ENCODE measurements around the gene DEXI. TPM values are rescaled to one million over a fixed set of nuclear protein-coding genes. Genes with fewer than 3 reads are reported as not detected.
"Not testable (repeated sequence)": the region's sequence is repeated elsewhere in the genome, so short reads cannot be mapped to it uniquely, and the experiment has no call there.

DEXI gene
- total RNA-seq, 1 donor = 40.2 TPM

- TF ChIP-seq CTCF (IDR thresholded peaks at IDR 0.05; ENCODE audit: insufficient read depth, low read depth, low read length) = no peak
- no peak overlapping the region for H3K4me3 ChIP-seq (ENCODE audit: low read depth, low read length)
- DNase-seq (ENCODE audit: low read depth) = no peak
Measured at GRCh38 chr16:10970065-10970464, 27.8 kb upstream of the DEXI start.

GRCh38 chr16:10969615-10970014 is 27.3 kb upstream of the DEXI start:
- DNase-seq (ENCODE audit: low read depth) = no peak
- H3K4me3 ChIP-seq (ENCODE audit: low read depth, low read length) = no peak overlapping the region

GRCh38 chr16:10968498-10968897 is 26.2 kb upstream of the DEXI start:
- DNase-seq (ENCODE audit: low read depth) = no peak
- no peak for TF ChIP-seq CTCF (IDR thresholded peaks at IDR 0.05; ENCODE audit: insufficient read depth, low read depth, low read length)
- no peak overlapping the region for H3K4me3 ChIP-seq (ENCODE audit: low read depth, low read length)

More at GRCh38 chr16:10969615-10970014, 27.3 kb upstream of the DEXI start:
- TF ChIP-seq CTCF (IDR thresholded peaks at IDR 0.05; ENCODE audit: insufficient read depth, low read depth, low read length) = no peak

- no peak for DNase-seq (ENCODE audit: low read depth)
- no peak overlapping the region for H3K4me3 ChIP-seq (ENCODE audit: low read depth, low read length)
- TF ChIP-seq CTCF (IDR thresholded peaks at IDR 0.05; ENCODE audit: insufficient read depth, low read depth, low read length) = no peak
Measured at GRCh38 chr16:10967986-10968385, 25.7 kb upstream of the DEXI start.

- not testable (repeated sequence) for DNase-seq (ENCODE audit: low read depth); H3K4me3 ChIP-seq (ENCODE audit: low read depth, low read length)
Measured at GRCh38 chr16:10966559-10966958, 24.3 kb upstream of the DEXI start.

GRCh38 chr16:10966129-10966528 is 23.9 kb upstream of the DEXI start:
- no peak for TF ChIP-seq CTCF (IDR thresholded peaks at IDR 0.05; ENCODE audit: insufficient read depth, low read depth, low read length)
- DNase-seq (ENCODE audit: low read depth) = no peak
- H3K4me3 ChIP-seq (ENCODE audit: low read depth, low read length) = no peak overlapping the region

- H3K4me3 ChIP-seq (ENCODE audit: low read depth, low read length) = no peak overlapping the region
- no peak for TF ChIP-seq CTCF (IDR thresholded peaks at IDR 0.05; ENCODE audit: insufficient read depth, low read depth, low read length)
- no peak for DNase-seq (ENCODE audit: low read depth)
Measured at GRCh38 chr16:10965440-10966061, 23.3 kb upstream of the DEXI start.
